HepG2 (cell line): ENCODE results near the gene TP53BP2. TPM values are rescaled to one million over a fixed set of nuclear protein-coding genes. Genes with fewer than 3 reads are reported as not detected.

ENCODE experiments used
- ATAC-seq: fragments of 200-7000 bp; cut with Tn5 transposase; 3 replicates; pipeline ENCODE4 v1.9.1; 2020; ENCODE audit warnings: mild to moderate bottlenecking, moderate library complexity
- BruUV-seq: library from RNA; stranded (reverse); fragments of 400-500 nt; replicated peaks from 2 replicates; lab custom pipeline; 2021; lab: Mats Ljungman, UMichigan
- CTCF ChIA-PET: fragments of 300-600 bp; formaldehyde crosslinking; extraction: SDS; loops from one replicate; lab custom pipeline; 2021; ENCODE audit warnings: low total read pairs, inconsistent platforms, low intra/inter-chr PET ratio; lab: Yijun Ruan, JAX
- POLR2A ChIA-PET: fragments of 350-600 bp; sonication (Branson Sonifier 250); formaldehyde crosslinking; loops from one replicate; lab custom pipeline; 2020; ENCODE audit warnings: antibody characterized with exemption, inconsistent platforms; lab: Yijun Ruan, JAX
- DNase-seq: peaks from one replicate; pipeline ENCODE4 v3.0.0-alpha.2; 2015; ENCODE audit warnings: low spot score
- FAIRE-seq: peaks from 3 replicates; lab custom pipeline; 2011; peaks lifted over from hg19 to GRCh38; lab: Jason Lieb, UNC
- H2AFZ ChIP-seq: one replicate; pipeline ENCODE4 v1.6.1; 2011; ENCODE audit warnings: low read length, inconsistent platforms
- H3K27ac ChIP-seq: fragments of 300-600 bp; 3 replicates; pipeline ENCODE4 v1.8.0; 2011; ENCODE audit warnings: mixed run types, mild to moderate bottlenecking, mixed read lengths, low read length, inconsistent platforms; ENCODE audit not compliant: insufficient read depth; ENCODE audit errors: extremely low read length
- H3K27me3 ChIP-seq, 2 experiments: fragments of 200-600 bp in 1 of 2; 2 replicates in 1 of 2; 3 replicates in 1 of 2; pipeline versions ENCODE4 v1.6.0 to v1.8.0; 2011; ENCODE audit warnings: low read length in 2 of 2, mild to moderate bottlenecking in 2 of 2, moderate library complexity in 2 of 2, inconsistent platforms in 1 of 2; ENCODE audit not compliant: insufficient read depth in 2 of 2, control insufficient read depth in 1 of 2
- H3K36me3 ChIP-seq, 2 experiments: fragments of 200-600 bp in 1 of 2; replicated peaks in 1 of 2; 2 replicates in 1 of 2; 3 replicates in 1 of 2; pipeline versions ENCODE4 v1.5.1 to v1.8.0; 2011; ENCODE audit warnings: low read length in 2 of 2, inconsistent platforms in 1 of 2; ENCODE audit not compliant: insufficient read depth in 2 of 2, control insufficient read depth in 1 of 2
- H3K4me1 ChIP-seq: 2 replicates; pipeline ENCODE4 v1.5.1; 2012; ENCODE audit warnings: low read length, inconsistent platforms; ENCODE audit not compliant: insufficient read depth
- H3K4me2 ChIP-seq: 2 replicates; pipeline ENCODE4 v1.6.0; 2011; ENCODE audit warnings: low read depth, low read length, inconsistent platforms
- H3K4me3 ChIP-seq, 3 experiments: fragments of 200-600 bp in 1 of 3; sonication (generic), shearing (Covaris generic) in 1 of 3; replicated peaks in 1 of 3; 2 replicates each; pipeline ENCODE4 v1.5.1; 2011 to 2016; ENCODE audit warnings: low read length in 3 of 3, inconsistent platforms in 2 of 3, low read depth in 2 of 3, mild to moderate bottlenecking in 2 of 3, control low read depth in 1 of 3, mixed read lengths in 1 of 3; ENCODE audit not compliant: insufficient read depth in 1 of 3
- H3K79me2 ChIP-seq: one replicate; pipeline ENCODE4 v1.6.1; 2011; ENCODE audit warnings: low read length, inconsistent platforms; ENCODE audit not compliant: insufficient read depth
- H3K9ac ChIP-seq: 2 replicates; pipeline ENCODE4 v1.6.0; 2011; ENCODE audit warnings: mild to moderate bottlenecking, low read depth, low read length, inconsistent platforms; ENCODE audit not compliant: insufficient read depth
- H3K9me3 ChIP-seq: 2 replicates; pipeline ENCODE4 v1.5.1; 2012; ENCODE audit warnings: mild to moderate bottlenecking, low read length
- H4K20me1 ChIP-seq: 2 replicates; pipeline ENCODE4 v1.6.0; 2011; ENCODE audit warnings: inconsistent platforms, mild to moderate bottlenecking, low read length, moderate library complexity; ENCODE audit not compliant: insufficient read depth
- ATAD3A ChIP-seq: sonication (generic); formaldehyde crosslinking; IDR thresholded peaks from 2 replicates; pipeline ENCODE4 v1.4.0; 2020; ENCODE audit warnings: missing genetic modification reagents
- BRCA1 ChIP-seq: sonication (generic); formaldehyde crosslinking; IDR thresholded peaks from 2 replicates; pipeline ENCODE4 v1.4.0; 2020; ENCODE audit warnings: missing genetic modification reagents
- MATR3 ChIP-seq: sonication (generic); formaldehyde crosslinking; IDR thresholded peaks from 2 replicates; pipeline ENCODE4 v1.4.0; 2020; ENCODE audit warnings: missing genetic modification reagents
- SRSF1 ChIP-seq: fragments of 200-400 bp; formaldehyde crosslinking; optimal IDR thresholded peaks from 2 replicates; pipeline ENCODE3; 2017; ENCODE audit warnings: mild to moderate bottlenecking, low read depth, low read length, moderate library complexity
- ZFX ChIP-seq: sonication (generic); formaldehyde crosslinking; IDR thresholded peaks from 2 replicates; pipeline ENCODE4 v1.4.0; 2020; ENCODE audit warnings: mild to moderate bottlenecking, low read depth, missing genetic modification reagents, moderate library complexity
- ZNF468 ChIP-seq: sonication (generic); formaldehyde crosslinking; IDR thresholded peaks from 2 replicates; pipeline ENCODE4 v1.8.0; 2022; ENCODE audit warnings: mild to moderate bottlenecking, moderate library complexity, missing genetic modification reagents
- ZNF510 ChIP-seq: sonication (generic); formaldehyde crosslinking; IDR thresholded peaks from 2 replicates; pipeline ENCODE4 v1.4.0; 2020; ENCODE audit warnings: low read depth, mild to moderate bottlenecking, missing genetic modification reagents
- ZNF547 ChIP-seq: sonication (generic); formaldehyde crosslinking; IDR thresholded peaks from 2 replicates; pipeline ENCODE4 v1.5.1; 2020; ENCODE audit warnings: mild to moderate bottlenecking, missing genetic modification reagents
- ZNF605 ChIP-seq: sonication (generic); formaldehyde crosslinking; IDR thresholded peaks from 2 replicates; pipeline ENCODE4 v1.8.0; 2022; ENCODE audit warnings: mild to moderate bottlenecking, missing genetic modification reagents
- ZNF841 ChIP-seq: sonication (generic); formaldehyde crosslinking; IDR thresholded peaks from 2 replicates; pipeline ENCODE4 v1.8.1; 2023; ENCODE audit warnings: missing genetic modification reagents, borderline replicate concordance
- WGBS: methylation state at CpG from one replicate; pipeline ENCODE4 v1.1.6; 2017; ENCODE audit warnings: low lambda C conversion rate; 5-methylcytosine and 5-hydroxymethylcytosine counted together
- in situ Hi-C: cut with HindIII; loops from 2 replicates; pipeline ENCODE4 v1.10.0; 2017; ENCODE audit warnings: low pct_unique_long_range_greater_than_20kb; ENCODE audit not compliant: extremely low pct_ligation_motif_present
- intact Hi-C: fragments of 100-400 bp; cut with micrococcal nuclease; formaldehyde crosslinking; loops from one replicate; pipeline ENCODE4 v1.10.0; 2022; ENCODE audit not compliant: unreplicated experiment
- polyA plus RNA-seq, 8 experiments: library from polyadenylated mRNA; depleted of rRNA in 3 of 8; stranded (reverse) in 7 of 8; unstranded in 1 of 8; fragments of >200 nt; fragmentation: Illumina TruSeq in 4 of 8; extraction: Trizol in 4 of 8; gene quantifications; 2 replicates each; pipeline versions ENCODE4 v1.2.1 to v1.2.3, GENCODE V29; 2011 to 2016; ENCODE audit warnings: low read depth in 4 of 8, missing spikeins in 1 of 8, mixed read lengths in 1 of 8; ENCODE audit not compliant: insufficient read depth in 1 of 8
- total RNA-seq, 5 experiments: library from RNA; depleted of rRNA; stranded (reverse); fragments of >200 nt; fragmentation: Illumina TruSeq; extraction: Trizol; gene quantifications; 2 replicates each; pipeline ENCODE4 v1.2.3, GENCODE V29; 2016; ENCODE audit warnings: low read depth in 1 of 5
- TF ChIP-seq, protein P1 (sequence below): IDR thresholded peaks from 2 replicates; pipeline ENCODE4 v1.6.1; 2016; ENCODE audit warnings: missing compliant biosample characterization, missing genetic modification reagents, borderline replicate concordance
- TF ChIP-seq, protein P2 (sequence below): sonication (generic); formaldehyde crosslinking; IDR thresholded peaks from 2 replicates; pipeline ENCODE4 v1.5.0; 2020; ENCODE audit warnings: mild to moderate bottlenecking, missing genetic modification reagents, borderline replicate concordance
- TF ChIP-seq, protein P3 (sequence below): sonication (generic); formaldehyde crosslinking; IDR thresholded peaks from 2 replicates; pipeline ENCODE4 v1.4.0; 2020; ENCODE audit warnings: missing genetic modification reagents, borderline replicate concordance
- TF ChIP-seq, protein P4 (sequence below): IDR thresholded peaks from 2 replicates; pipeline ENCODE4 v1.6.1; 2018; ENCODE audit warnings: missing genetic modification reagents

The TP53BP2 gene
- total and polyA plus RNA-seq, 2 of the 13 experiments (the other 11 are each of a cell fraction or from before 2014, with no cell fraction given) = 10.0 to 14.0 TPM

DNA sequence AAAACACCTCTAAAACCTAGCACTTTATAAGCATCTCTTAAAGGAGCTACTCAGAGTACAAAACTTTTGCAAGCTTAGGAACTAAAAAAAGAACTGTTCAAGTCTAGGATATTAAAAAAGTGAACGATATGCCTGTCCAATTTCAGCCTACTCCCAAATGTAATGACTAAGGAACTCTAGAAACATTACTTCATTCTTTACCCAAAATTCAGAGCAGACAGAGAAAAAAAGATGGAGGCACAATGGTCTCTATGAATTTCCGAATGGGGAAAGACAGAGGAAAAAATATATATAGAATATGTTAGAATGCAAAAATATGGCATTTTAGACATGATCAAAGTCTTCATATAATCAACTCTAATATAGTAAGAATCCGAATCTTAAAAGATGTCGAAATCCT, 61.2 kb downstream of the TP53BP2 start:
- CTCF ChIA-PET = no interaction called here
- TF ChIP-seq BRCA1 (CRISPR knock-in tag) = no peak
- TF ChIP-seq ZNF547 (CRISPR knock-in tag) = no peak
- TF ChIP-seq, protein P1, sequence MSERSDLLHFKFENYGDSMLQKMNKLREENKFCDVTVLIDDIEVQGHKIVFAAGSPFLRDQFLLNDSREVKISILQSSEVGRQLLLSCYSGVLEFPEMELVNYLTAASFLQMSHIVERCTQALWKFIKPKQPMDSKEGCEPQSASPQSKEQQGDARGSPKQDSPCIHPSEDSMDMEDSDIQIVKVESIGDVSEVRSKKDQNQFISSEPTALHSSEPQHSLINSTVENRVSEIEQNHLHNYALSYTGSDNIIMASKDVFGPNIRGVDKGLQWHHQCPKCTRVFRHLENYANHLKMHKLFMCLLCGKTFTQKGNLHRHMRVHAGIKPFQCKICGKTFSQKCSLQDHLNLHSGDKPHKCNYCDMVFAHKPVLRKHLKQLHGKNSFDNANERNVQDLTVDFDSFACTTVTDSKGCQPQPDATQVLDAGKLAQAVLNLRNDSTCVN (CRISPR knock-in tag) = no peak
- TF ChIP-seq, protein P2, sequence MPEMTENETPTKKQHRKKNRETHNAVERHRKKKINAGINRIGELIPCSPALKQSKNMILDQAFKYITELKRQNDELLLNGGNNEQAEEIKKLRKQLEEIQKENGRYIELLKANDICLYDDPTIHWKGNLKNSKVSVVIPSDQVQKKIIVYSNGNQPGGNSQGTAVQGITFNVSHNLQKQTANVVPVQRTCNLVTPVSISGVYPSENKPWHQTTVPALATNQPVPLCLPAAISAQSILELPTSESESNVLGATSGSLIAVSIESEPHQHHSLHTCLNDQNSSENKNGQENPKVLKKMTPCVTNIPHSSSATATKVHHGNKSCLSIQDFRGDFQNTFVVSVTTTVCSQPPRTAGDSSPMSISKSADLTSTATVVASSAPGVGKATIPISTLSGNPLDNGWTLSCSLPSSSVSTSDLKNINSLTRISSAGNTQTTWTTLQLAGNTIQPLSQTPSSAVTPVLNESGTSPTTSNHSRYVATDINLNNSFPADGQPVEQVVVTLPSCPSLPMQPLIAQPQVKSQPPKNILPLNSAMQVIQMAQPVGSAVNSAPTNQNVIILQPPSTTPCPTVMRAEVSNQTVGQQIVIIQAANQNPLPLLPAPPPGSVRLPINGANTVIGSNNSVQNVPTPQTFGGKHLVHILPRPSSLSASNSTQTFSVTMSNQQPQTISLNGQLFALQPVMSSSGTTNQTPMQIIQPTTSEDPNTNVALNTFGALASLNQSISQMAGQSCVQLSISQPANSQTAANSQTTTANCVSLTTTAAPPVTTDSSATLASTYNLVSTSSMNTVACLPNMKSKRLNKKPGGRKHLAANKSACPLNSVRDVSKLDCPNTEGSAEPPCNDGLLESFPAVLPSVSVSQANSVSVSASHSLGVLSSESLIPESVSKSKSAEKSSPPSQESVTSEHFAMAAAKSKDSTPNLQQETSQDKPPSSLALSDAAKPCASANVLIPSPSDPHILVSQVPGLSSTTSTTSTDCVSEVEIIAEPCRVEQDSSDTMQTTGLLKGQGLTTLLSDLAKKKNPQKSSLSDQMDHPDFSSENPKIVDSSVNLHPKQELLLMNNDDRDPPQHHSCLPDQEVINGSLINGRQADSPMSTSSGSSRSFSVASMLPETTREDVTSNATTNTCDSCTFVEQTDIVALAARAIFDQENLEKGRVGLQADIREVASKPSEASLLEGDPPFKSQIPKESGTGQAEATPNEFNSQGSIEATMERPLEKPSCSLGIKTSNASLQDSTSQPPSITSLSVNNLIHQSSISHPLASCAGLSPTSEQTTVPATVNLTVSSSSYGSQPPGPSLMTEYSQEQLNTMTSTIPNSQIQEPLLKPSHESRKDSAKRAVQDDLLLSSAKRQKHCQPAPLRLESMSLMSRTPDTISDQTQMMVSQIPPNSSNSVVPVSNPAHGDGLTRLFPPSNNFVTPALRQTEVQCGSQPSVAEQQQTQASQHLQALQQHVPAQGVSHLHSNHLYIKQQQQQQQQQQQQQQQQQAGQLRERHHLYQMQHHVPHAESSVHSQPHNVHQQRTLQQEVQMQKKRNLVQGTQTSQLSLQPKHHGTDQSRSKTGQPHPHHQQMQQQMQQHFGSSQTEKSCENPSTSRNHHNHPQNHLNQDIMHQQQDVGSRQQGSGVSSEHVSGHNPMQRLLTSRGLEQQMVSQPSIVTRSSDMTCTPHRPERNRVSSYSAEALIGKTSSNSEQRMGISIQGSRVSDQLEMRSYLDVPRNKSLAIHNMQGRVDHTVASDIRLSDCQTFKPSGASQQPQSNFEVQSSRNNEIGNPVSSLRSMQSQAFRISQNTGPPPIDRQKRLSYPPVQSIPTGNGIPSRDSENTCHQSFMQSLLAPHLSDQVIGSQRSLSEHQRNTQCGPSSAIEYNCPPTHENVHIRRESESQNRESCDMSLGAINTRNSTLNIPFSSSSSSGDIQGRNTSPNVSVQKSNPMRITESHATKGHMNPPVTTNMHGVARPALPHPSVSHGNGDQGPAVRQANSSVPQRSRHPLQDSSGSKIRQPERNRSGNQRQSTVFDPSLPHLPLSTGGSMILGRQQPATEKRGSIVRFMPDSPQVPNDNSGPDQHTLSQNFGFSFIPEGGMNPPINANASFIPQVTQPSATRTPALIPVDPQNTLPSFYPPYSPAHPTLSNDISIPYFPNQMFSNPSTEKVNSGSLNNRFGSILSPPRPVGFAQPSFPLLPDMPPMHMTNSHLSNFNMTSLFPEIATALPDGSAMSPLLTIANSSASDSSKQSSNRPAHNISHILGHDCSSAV (CRISPR knock-in tag) = no peak
- TF ChIP-seq, protein P3, sequence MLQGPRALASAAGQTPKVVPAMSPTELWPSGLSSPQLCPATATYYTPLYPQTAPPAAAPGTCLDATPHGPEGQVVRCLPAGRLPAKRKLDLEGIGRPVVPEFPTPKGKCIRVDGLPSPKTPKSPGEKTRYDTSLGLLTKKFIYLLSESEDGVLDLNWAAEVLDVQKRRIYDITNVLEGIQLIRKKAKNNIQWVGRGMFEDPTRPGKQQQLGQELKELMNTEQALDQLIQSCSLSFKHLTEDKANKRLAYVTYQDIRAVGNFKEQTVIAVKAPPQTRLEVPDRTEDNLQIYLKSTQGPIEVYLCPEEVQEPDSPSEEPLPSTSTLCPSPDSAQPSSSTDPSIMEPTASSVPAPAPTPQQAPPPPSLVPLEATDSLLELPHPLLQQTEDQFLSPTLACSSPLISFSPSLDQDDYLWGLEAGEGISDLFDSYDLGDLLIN (CRISPR knock-in tag) = no peak
- TF ChIP-seq, protein P4, sequence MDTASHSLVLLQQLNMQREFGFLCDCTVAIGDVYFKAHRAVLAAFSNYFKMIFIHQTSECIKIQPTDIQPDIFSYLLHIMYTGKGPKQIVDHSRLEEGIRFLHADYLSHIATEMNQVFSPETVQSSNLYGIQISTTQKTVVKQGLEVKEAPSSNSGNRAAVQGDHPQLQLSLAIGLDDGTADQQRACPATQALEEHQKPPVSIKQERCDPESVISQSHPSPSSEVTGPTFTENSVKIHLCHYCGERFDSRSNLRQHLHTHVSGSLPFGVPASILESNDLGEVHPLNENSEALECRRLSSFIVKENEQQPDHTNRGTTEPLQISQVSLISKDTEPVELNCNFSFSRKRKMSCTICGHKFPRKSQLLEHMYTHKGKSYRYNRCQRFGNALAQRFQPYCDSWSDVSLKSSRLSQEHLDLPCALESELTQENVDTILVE (CRISPR knock-in tag) = no peak
- no peak for TF ChIP-seq ZNF468
- TF ChIP-seq ZNF841 (CRISPR knock-in tag) = no peak
- no peak for TF ChIP-seq ZFX
- TF ChIP-seq SRSF1 = no peak
- no peak for TF ChIP-seq ATAD3A
- TF ChIP-seq ZNF510 (CRISPR knock-in tag) = no peak
- TF ChIP-seq ZNF605 (CRISPR knock-in tag) = no peak
- no peak for TF ChIP-seq MATR3

More for the DNA sequence above, 61.2 kb downstream of the TP53BP2 start:
- no peaks in the 10 kb centered on the region for H4K20me1 ChIP-seq
- H3K4me2 ChIP-seq = no peak overlapping the region
- POLR2A ChIA-PET = no interaction called here
- no peaks in the 10 kb centered on the region for H3K9me3 ChIP-seq
- FAIRE-seq (no peak), ATAC-seq (no peak), DNase-seq (no peak)
- no TSS peak for BruUV-seq
- H3K36me3 ChIP-seq = peaks cover 2 to 35% of the 10 kb centered on the region in 2 experiments; a peak in 3 of 5 replicates
- no peak overlapping the region for H2AFZ ChIP-seq
- in situ Hi-C loops (no loop called here), intact Hi-C loops (no loop called here)
- H3K4me3 ChIP-seq = no peak overlapping the region
- no peak overlapping the region for H3K9ac ChIP-seq
- WGBS = 97% methylated on average over 4 of the region's 4 CpGs
- H3K4me1 ChIP-seq = peaks cover 8% of the 10 kb centered on the region
- no peaks in the 10 kb centered on the region for H3K79me2 ChIP-seq
- no peak overlapping the region for H3K27ac ChIP-seq
- no peaks in the 10 kb centered on the region for H3K27me3 ChIP-seq
